ENCODE results near the gene KRTAP3-1.

- no peak for TF ChIP-seq CTCF (IDR thresholded peaks at IDR 0.05)
- TF ChIP-seq POLR2AphosphoS5 (IDR thresholded peaks at IDR 0.05), result no peak
Measured at GRCh38 chr17:40980596-40980995, 28.3 kb downstream of the KRTAP3-1 start.

Data from transverse colon (tissue), 4 donors.